C4-2B (cell line): ENCODE results near the gene DAD1.

Experiments used
- CTCF ChIP-seq: fragments of 450-650 bp; conservative IDR thresholded peaks from 2 replicates; pipeline ENCODE4 v1.5.1; 2017; ENCODE audit warnings: mild to moderate bottlenecking
- ZFX ChIP-seq: fragments of 450-650 bp; IDR thresholded peaks from 2 replicates; pipeline ENCODE4 v1.6.1; 2017

GRCh38 chr14:22610931-22611330 lies 21.9 kb upstream of the DAD1 start:
- no peak for TF ChIP-seq CTCF
- no peak for TF ChIP-seq ZFX
